G401 (cell line): ENCODE measurements around the gene MIDN. TPM values are rescaled to one million over a fixed set of nuclear protein-coding genes. Genes with fewer than 3 reads are reported as not detected.
"Not testable (repeated sequence)": the region's sequence is repeated elsewhere in the genome, so short reads cannot be mapped to it uniquely, and the experiment has no call there.

Experiments
- DNase-seq: peaks from one replicate; pipeline ENCODE4 v3.0.0-alpha.2; 2015; ENCODE audit warnings: low spot score
- in situ Hi-C: cut with HindIII; loops from 2 replicates; pipeline ENCODE4 v1.10.0; 2016; ENCODE audit warnings: low sequenced_read_pairs, mixed read lengths
- total RNA-seq: library from RNA; depleted of rRNA; stranded (reverse); fragments of >200 nt; shearing (Covaris generic); gene quantifications from 2 replicates; pipeline ENCODE4 v1.2.3, GENCODE V29; 2014

The MIDN gene
- total RNA-seq, 1 experiment from 2014 or later: 14.0 TPM

- peak; percentile 90 for DNase-seq
- in situ Hi-C loops: no loop called here
These were observed 4.4 kb upstream of the MIDN start for GRCh38 chr19:1243768-1244692.

DNA sequence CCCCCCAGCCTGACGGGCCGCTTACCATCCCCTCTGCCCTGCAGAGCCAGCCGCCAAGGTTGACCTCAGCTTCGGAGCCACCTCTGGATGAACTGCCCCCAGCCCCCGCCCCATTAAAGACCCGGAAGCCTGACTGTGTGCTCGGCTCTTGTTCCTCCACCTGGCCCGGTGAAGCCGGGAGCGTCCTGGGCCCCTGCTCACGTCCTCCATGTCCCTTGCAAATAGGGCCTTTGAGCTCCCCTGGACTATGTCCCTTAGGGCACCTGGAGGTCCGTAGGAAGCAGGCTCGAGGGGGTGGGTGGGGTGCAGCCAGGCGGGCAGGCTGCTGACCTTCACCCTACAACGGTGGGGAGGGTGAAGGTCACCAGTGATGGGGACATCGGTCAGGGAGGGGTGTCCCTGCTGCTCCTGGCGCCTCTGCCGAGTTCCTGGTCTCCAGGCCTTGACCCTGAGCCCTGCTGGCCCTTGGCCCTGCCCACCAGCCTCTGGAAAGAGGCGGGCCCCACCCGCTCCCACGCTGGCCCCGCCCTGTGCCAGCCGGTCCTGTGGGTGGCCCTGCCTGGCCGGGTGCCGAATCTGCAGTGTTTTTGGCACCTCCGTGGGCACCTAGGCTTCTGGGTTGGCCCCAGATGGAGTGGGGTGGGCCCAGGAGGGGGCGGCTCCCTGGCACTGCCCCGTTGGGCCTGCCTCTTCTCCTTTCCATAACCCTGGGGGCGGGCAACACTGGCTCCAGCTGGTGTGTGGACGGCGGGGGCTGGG is 3.5 kb upstream of the MIDN start:
- in situ Hi-C loops: no loop called here
- DNase-seq: no peak

- in situ Hi-C loops: no loop called here
- DNase-seq: no peak
These were observed 2.7 kb upstream of the MIDN start for GRCh38 chr19:1245494-1246264.

DNA sequence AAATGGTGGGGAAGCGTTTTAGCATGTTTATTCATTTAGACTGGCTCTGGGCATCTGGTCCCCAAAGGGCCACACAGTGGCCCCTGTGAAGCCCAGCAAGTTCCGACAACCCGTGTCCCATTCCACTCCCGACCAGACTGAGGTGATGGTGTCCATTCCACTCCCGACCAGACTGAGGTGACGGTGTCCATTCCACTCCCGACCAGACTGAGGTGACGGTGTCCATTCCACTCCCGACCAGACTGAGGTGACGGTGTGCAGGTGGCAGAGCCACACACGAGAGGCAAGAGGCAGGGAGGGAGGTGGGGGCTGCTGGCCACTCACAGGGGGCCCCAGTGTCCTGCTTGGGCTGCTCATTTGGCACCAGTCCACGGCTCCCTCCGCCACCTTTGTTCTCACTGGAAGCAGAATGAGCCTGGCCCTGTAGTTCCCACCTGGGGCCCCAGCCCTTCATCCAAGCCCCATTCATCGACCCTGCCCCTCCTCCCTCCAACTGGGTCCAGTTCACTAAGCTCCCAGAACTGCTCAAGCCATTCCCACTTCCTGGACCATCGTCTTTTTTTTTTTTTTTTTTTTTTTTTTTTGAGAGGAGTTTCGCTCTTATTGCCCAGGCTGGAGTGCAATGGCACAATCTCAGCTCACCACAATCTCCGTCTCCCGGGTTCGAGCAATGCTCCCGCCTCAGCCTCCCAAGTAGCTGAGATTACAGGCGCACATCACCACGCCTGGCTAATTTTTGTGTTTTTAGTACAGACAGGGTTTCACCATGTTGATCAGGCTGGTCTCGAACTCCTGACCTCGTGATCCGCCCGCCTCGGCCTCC is 1.9 kb upstream of the MIDN start:
- in situ Hi-C loops, DNase-seq: not testable (repeated sequence)

- in situ Hi-C loops: no loop called here
- DNase-seq: no peak
These were observed 640 bp upstream of the MIDN start for GRCh38 chr19:1247748-1248138.

DNA sequence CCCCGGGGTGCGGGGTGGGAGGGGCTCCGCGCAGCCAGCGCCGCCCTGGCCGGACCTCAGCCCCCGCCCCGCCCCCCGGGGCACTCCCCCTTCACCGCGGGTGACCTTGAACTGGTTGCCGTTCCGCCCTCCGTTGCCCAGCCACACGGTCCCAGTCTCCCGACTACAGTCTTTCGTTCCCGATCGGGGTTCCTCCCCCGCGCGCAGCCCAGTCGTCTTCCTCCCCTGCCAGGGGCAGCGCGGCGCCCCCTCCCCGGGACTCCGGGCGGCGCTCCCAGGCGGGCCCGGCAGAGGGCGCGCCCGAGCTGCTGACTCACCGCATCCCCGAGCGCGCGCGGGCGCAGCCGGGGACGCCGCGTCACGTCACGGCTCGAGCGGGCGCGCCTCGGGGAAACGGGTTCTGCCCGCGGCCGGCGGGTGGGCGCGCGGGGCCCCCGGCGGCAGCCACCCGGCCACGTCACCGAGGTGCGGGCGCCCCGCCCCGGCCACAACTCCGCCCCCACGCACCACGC is 459 bp downstream of the MIDN start:
- peak; percentile 63 for DNase-seq
- in situ Hi-C loops: no loop called here

GRCh38 chr19:1249298-1249989 is 1.1 kb downstream of the MIDN start:
- DNase-seq: peak; percentile 93
- in situ Hi-C loops: no loop called here

- in situ Hi-C loops: no loop called here
- no peak for DNase-seq
These were observed 1.6 kb downstream of the MIDN start for GRCh38 chr19:1249990-1250436.

DNA sequence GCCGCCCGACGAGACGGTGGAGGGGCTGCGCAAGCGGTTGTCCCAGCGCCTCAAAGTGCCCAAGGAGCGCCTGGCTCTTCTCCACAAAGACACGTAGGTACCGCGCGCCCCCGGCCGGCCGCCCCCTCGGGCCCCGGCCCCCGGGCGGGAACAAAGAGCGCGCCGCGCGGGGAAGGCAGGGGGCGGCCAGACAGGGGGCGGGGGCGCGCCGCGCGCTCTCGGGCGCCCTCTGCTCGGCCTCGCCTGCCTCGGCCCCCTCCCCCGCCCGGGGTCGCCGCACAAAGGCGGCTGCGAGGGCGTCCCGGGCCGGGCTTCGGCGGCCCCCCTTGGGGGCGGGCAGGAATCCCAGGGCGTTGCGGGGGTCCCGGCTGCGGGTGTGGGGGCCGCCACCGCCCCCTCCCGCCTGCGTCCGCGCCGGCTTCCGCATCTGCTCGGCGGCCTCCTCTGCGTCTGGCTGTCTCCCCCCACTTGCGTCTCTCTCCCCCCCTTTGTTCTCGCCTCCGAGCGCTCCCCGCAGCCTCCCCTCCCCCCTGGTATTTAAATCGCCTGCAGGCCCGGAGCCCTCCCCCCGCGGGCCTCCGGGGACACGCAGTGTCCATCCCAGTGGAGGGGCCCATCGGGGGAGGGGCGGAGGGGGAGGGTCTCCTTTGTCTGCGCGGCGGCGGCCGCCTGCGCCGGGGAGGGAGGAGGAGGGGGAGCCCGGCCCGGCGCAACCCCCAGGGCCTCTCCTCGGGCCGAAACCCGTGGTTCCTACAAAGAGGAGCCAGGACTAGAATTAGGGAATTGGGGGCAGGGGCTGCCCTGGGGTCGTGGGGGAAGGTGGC is 2.3 kb downstream of the MIDN start:
- in situ Hi-C loops: no loop called here
- no peak for DNase-seq

- DNase-seq: peak; percentile 72
- in situ Hi-C loops: no loop called here
These were observed 3.2 kb downstream of the MIDN start for GRCh38 chr19:1251330-1252220.

DNA sequence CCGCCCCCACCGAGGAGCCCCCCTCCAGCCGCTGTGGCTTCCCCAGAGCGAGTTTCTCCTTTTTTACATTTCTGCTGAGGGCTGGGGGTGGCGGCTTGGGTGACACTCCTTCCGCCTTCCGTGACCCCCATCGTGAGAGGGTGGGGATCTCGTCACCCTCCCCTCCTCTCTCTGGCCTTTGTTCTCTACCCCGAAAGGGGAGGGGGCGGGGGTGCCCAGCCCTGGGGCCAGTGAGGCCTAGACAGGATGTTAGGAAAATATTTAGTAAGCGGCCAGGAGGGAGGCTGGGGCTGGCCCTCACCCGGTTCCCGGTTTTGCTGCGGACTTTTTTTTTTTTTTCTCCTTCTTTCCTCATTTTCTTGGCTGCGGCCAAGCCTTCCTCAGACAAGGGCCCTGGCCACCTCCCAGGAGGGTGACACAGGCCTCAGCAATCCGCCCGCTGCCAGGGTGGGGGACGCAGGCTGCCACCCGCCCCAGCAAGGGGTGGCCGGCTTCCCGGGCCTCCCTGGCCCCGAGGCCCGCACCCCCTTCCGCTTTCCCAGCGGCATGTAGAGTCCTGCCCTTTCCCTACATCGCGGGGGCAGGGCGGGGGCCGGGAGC is 3.9 kb downstream of the MIDN start:
- in situ Hi-C loops: no loop called here
- DNase-seq: peak; percentile 73

GRCh38 chr19:1252821-1253513 is 4.6 kb downstream of the MIDN start:
- DNase-seq: peak; percentile 75
- in situ Hi-C loops: no loop called here

- in situ Hi-C loops: no loop called here
These were observed 5.2 kb downstream of the MIDN start for GRCh38 chr19:1253514-1254080.

DNA sequence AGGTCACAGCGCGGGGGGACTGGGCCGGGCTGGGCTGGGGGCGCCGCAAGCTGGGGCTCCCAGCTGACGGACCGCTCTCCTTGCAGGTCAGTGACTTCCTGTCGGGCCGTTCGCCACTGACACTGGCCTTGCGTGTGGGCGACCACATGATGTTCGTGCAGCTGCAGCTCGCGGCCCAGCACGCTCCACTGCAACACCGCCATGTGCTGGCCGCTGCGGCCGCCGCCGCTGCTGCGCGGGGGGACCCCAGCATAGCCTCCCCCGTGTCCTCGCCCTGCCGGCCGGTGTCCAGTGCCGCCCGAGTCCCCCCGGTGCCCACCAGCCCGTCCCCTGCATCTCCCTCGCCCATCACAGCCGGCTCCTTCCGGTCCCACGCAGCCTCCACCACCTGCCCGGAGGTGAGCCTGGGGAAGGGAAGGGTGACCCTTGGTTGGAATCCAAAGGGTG is 5.7 kb downstream of the MIDN start:
- DNase-seq: no peak
- in situ Hi-C loops: no loop called here

More at GRCh38 chr19:1253514-1254080, 5.2 kb downstream of the MIDN start:
- no peak for DNase-seq
